22Rv1 (cell line): ENCODE measurements around the gene PAEP.

Experiments used
- H3K27ac ChIP-seq: fragments of 450-650 bp; 2 replicates; pipeline ENCODE4 v1.5.1; 2017
- CTCF ChIP-seq: fragments of 450-650 bp; IDR thresholded peaks from 2 replicates; pipeline ENCODE4 v1.5.1; 2017; ENCODE audit warnings: mild to moderate bottlenecking
- ZFX ChIP-seq: fragments of 450-650 bp; IDR thresholded peaks from 2 replicates; pipeline ENCODE4 v1.6.1; 2017; ENCODE audit warnings: antibody characterized with exemption, borderline replicate concordance

PAEP gene

DNA sequence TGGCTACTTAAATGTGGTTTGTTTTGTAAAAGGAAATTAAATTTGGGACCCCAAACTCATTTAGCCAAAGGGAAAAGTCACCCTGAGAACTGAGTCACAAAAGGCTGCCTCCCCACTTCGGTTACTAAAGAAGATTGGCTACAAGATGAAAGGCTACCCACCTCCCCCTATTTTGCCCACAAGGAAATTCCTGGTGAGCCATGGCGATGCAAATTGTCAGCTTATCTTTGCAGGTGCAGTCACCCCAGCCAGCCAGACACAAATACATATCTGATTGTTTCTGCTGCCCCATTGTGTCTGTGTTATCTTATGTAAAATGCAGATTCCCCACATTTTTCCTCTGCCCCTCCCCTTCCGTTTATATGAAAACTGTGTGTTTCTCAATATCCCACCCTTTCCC is 8.9 kb downstream of the PAEP start:
- TF ChIP-seq CTCF = no peak
- no peak overlapping the region for H3K27ac ChIP-seq

DNA sequence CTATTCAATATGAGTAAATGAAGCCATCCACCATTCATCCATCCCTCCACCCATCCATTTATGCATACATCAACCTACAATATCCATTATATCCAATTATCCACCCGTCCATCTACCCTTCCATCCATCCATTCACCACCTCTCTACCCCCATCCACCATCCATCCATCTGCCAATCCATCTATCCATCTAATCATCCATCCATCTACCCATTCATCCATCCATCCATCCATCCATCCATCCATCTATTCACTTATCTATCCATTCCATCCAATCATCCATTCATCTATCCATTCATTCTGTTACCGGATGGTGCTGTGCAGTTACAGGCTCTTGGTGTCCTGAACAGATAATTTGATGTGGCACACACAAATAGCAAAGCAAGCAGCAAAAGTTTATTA is 10.7 kb downstream of the PAEP start:
- H3K27ac ChIP-seq = no peak overlapping the region
- TF ChIP-seq ZFX (no peak), CTCF (no peak)

GRCh38 chr9:135573124-135573523 is 11.6 kb downstream of the PAEP start:
- H3K27ac ChIP-seq = no peak overlapping the region
- TF ChIP-seq CTCF = no peak
- no peak for TF ChIP-seq ZFX

- TF ChIP-seq CTCF = no peak
- TF ChIP-seq ZFX = no peak
- H3K27ac ChIP-seq = no peak overlapping the region
These were observed 12.8 kb downstream of the PAEP start for GRCh38 chr9:135574331-135574730.

DNA sequence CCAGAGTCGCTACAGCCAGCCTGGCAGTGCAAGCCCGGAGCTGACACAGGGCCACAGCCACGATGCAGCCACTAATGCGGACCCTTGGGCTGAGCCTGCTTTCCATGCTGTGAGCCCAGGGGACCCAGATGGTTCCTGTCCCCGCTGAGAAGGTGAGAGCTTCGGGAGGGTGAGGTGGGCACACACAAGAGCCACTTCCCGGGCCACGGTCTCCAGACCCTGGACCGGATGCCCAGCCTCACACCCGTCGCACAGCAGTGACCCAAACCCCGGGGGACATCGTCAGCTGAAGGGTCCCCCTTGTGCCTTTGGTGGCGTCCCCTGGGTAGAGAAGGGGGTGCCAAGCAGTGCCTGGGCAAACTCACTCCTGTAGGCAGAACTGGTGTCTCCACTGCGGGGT is 13.4 kb downstream of the PAEP start:
- no peak overlapping the region for H3K27ac ChIP-seq
- TF ChIP-seq CTCF = no peak
- TF ChIP-seq ZFX = no peak

DNA sequence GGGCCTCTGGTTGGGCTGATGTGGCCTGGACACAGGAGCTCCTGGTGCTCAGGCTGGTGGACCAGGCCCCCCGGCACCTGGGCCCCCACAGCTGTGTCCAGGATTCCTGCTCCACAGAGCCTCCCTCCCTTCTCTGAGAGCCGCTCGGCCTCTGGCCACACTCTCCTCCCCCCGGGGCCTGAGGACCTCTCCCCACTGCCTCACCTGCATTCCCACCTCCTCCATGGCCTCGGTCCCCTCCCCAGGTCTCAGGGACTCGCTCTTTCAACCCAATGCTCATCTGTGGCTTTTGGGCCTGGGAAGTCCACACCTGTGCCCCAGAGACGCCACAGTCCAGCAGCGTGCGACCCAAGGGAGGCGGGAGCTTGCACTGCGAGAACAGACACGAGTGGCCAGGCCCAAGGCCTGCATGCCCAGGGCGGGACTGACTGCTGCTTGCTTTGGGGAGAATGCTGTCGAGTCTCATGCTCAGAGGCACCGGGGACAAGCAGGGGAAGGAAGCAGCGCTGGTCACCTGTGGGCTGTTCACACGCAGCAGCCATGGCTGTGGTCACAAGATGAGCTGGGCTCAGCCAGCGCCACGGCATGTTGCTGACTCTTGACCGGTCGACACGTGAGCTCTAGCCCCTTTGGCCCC is 14.6 kb downstream of the PAEP start:
- H3K27ac ChIP-seq = no peak overlapping the region
- no peak for TF ChIP-seq CTCF
- no peak for TF ChIP-seq ZFX

- no peak for TF ChIP-seq ZFX
- no peak for TF ChIP-seq CTCF
- H3K27ac ChIP-seq = no peak overlapping the region
These were observed 15.7 kb downstream of the PAEP start for GRCh38 chr9:135577256-135577655.
